Measurements from ENCODE around the gene ASPM.

- TF ChIP-seq EZH2 (IDR thresholded peaks at IDR 0.05) (no peak), CTCF (IDR thresholded peaks at IDR 0.05 in 2 of 3, conservative IDR thresholded peaks at IDR 0.05 in 1 of 3; ENCODE audit: borderline replicate concordance in 1 of 3, insufficient read depth in 1 of 3, low read depth in 2 of 3, low read length in 2 of 3) (no peak), JUND (IDR thresholded peaks at IDR 0.05) (no peak), POLR2A (IDR thresholded peaks at IDR 0.05; ENCODE audit: borderline replicate concordance, extremely low read depth, insufficient read depth, insufficient read length) (no peak), POLR2AphosphoS5 (IDR thresholded peaks at IDR 0.05; ENCODE audit: low read depth, low read length) (no peak), ZFX (IDR thresholded peaks at IDR 0.05) (no peak), FOSL1 (IDR thresholded peaks at IDR 0.05; ENCODE audit: low read depth) (no peak)
These were observed 47.0 kb downstream of the ASPM start for GRCh38 chr1:197099444-197099843.

All from HCT116 (cell line).